Ishikawa (cell line): Measurements from ENCODE around the gene MLLT10.

Experiments used
- CEBPB ChIP-seq: IDR thresholded peaks from 2 replicates; pipeline ENCODE4 v1.6.1; 2012
- CREB1 ChIP-seq: IDR thresholded peaks from 2 replicates; pipeline ENCODE4 v1.6.1; 2012; ENCODE audit warnings: low read depth
- EGR1 ChIP-seq: IDR thresholded peaks from 2 replicates; pipeline ENCODE4 v1.6.1; 2012
- EP300 ChIP-seq: IDR thresholded peaks from 2 replicates; pipeline ENCODE4 v1.6.1; 2012; ENCODE audit warnings: borderline replicate concordance
- FOXM1 ChIP-seq: IDR thresholded peaks from 2 replicates; pipeline ENCODE4 v1.6.1; 2012; ENCODE audit warnings: low read depth, borderline replicate concordance
- MAX ChIP-seq: IDR thresholded peaks from 2 replicates; pipeline ENCODE4 v1.6.1; 2012
- NFIC ChIP-seq: IDR thresholded peaks from 2 replicates; pipeline ENCODE4 v1.6.1; 2012
- RAD21 ChIP-seq: IDR thresholded peaks from 2 replicates; pipeline ENCODE4 v1.6.1; 2012; ENCODE audit warnings: low read depth
- TAF1 ChIP-seq: IDR thresholded peaks from 2 replicates; pipeline ENCODE4 v1.6.1; 2012; ENCODE audit warnings: low read depth, mild to moderate bottlenecking
- TCF12 ChIP-seq: IDR thresholded peaks from 2 replicates; pipeline ENCODE4 v1.6.1; 2012; ENCODE audit warnings: low read depth
- TEAD4 ChIP-seq: IDR thresholded peaks from 2 replicates; pipeline ENCODE4 v1.6.1; 2012
- USF1 ChIP-seq: IDR thresholded peaks from 2 replicates; pipeline ENCODE4 v1.6.1; 2012
- YY1 ChIP-seq: IDR thresholded peaks from 2 replicates; pipeline ENCODE4 v1.6.1; 2012; ENCODE audit warnings: low read depth
- ZBTB7A ChIP-seq: IDR thresholded peaks from 2 replicates; pipeline ENCODE4 v1.6.1; 2012; ENCODE audit warnings: low read depth
- TF ChIP-seq, protein P1 (sequence below): IDR thresholded peaks from 2 replicates; pipeline ENCODE4 v1.6.1; 2012; ENCODE audit warnings: low read depth, mild to moderate bottlenecking

Gene MLLT10

DNA sequence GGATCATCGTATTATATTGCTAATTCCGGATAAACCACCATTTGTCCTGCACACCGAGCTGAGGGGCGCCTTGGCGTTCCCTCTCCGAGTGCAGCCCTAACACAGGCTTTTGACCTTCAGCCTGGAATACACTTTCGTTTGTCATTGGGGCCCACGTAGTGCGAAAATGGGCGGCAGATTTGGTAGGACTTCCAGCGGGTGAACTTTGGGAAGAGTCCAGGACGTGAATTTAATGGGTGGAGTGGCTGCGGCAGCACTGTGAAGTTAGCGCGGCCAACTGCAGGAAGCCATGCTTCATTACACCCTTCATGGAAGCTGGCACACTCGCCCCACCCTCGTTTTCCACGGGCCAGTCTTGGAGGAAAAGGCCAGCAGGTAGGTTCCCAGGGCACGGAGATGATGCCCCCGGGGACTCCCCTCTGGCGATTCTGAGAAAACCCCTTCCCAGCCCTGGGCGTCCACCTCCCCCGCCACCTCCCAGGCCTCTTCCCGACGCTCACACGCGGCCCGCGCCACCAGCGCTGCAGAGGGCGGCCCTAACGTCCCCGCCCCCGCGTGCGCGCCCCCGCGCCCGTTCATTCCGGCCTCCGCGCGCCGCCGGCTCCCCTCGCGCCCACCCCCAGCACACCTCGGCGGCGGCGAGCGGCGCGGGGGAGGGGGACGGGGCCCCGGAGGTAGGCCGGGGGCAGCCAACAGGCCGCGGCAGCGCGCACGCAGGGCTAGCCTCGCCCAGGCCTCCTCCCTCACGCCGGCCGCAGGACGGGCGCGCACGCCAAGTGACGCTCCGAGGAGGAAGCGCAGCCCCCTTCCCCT is at the start of gene MLLT10:
TSS of gene MLLT10 (plus strand) at position 766 of the 813 bp plus-strand sequence. CDS start 413 bp downstream, outside the sequence.
- no peak for TF ChIP-seq TCF12
- TF ChIP-seq MAX: peak; percentile 92
- TF ChIP-seq RAD21: no peak
- TF ChIP-seq ZBTB7A: no peak
- no peak for TF ChIP-seq FOXM1
- no peak for TF ChIP-seq USF1
- TF ChIP-seq NFIC: 0 out of 2 replicates have a peak, but pooled peaks have one; percentile 6
- TF ChIP-seq EGR1: peak; percentile 82
- no peak for TF ChIP-seq EP300
- TF ChIP-seq, protein P1, sequence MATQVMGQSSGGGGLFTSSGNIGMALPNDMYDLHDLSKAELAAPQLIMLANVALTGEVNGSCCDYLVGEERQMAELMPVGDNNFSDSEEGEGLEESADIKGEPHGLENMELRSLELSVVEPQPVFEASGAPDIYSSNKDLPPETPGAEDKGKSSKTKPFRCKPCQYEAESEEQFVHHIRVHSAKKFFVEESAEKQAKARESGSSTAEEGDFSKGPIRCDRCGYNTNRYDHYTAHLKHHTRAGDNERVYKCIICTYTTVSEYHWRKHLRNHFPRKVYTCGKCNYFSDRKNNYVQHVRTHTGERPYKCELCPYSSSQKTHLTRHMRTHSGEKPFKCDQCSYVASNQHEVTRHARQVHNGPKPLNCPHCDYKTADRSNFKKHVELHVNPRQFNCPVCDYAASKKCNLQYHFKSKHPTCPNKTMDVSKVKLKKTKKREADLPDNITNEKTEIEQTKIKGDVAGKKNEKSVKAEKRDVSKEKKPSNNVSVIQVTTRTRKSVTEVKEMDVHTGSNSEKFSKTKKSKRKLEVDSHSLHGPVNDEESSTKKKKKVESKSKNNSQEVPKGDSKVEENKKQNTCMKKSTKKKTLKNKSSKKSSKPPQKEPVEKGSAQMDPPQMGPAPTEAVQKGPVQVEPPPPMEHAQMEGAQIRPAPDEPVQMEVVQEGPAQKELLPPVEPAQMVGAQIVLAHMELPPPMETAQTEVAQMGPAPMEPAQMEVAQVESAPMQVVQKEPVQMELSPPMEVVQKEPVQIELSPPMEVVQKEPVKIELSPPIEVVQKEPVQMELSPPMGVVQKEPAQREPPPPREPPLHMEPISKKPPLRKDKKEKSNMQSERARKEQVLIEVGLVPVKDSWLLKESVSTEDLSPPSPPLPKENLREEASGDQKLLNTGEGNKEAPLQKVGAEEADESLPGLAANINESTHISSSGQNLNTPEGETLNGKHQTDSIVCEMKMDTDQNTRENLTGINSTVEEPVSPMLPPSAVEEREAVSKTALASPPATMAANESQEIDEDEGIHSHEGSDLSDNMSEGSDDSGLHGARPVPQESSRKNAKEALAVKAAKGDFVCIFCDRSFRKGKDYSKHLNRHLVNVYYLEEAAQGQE: no peak
- TF ChIP-seq TEAD4: no peak
- no peak for TF ChIP-seq CREB1
- no peak; the same call in none of the 2 replicates for TF ChIP-seq TAF1
- TF ChIP-seq YY1: peak; percentile 77
- no peak for TF ChIP-seq CEBPB

DNA sequence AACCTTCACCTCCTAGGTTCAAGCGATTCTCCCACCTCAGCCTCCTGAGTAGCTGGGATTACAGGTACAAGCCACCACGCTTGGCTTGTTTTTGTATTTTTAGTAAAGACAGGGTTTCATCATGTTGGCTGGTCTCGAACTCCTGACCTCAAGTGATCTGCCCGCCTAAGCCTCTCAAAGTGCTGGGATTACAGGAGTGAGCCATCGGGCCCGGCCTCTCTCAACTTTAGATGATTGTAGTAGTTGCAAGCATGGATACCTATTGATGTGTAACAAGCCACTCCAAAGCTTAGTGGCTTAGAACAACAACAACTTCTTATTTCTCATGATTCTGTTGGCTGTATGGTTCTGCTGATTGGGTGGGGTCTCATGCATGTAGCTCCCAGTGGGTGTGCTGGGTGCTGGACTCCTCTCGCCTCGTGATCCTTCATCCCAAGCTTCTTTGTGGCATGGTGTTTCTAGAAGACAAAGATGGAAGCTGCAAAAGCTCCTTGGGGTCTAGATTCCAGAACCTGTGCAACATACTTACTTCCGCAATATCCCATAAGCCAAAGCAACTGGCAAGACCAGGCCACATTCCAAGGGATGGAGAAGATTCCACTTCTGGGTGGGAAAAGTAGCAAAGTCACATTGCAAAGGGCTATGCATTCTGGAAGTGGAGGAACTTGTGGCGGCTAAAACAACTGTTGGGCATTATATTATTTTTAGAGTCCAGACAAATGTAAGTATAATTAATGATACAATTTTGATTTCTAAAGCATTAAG is 46.4 kb upstream of the MLLT10 start:
- TF ChIP-seq EP300 (no peak), TAF1 (no peak), CREB1 (no peak)

- TF ChIP-seq, protein P1: no peak
- TF ChIP-seq TCF12: no peak
- TF ChIP-seq TAF1: no peak
- TF ChIP-seq RAD21: no peak
- TF ChIP-seq TEAD4: no peak
Measured at GRCh38 chr10:21488246-21488956, 45.6 kb upstream of the MLLT10 start.

GRCh38 chr10:21488957-21489446 is 45.0 kb upstream of the MLLT10 start:
- TF ChIP-seq EP300 (no peak), CEBPB (no peak), CREB1 (no peak), RAD21 (no peak), TEAD4 (no peak)

GRCh38 chr10:21490028-21490710 is 43.9 kb upstream of the MLLT10 start:
- TF ChIP-seq EGR1 (no peak), CEBPB (no peak), TEAD4 (no peak), MAX (no peak)

DNA sequence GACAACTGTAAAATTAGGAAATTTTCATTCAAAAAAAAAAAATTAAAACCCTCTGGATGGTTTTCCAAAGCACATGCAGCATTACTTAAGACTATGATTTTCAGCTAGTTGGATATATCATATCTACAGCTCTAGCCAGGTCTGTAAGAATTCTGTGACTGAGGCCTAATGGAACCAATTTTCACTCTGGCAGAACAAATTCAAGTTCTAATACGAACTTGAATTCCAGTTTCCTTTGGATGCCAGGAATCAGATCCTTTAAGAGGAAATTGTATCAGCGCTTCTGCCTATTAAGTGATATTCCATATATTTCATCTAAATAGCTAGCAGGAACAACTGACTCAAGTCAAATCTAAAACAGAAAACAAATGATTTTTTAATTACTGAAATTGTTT is 43.3 kb upstream of the MLLT10 start:
- TF ChIP-seq TCF12 (no peak), TAF1 (no peak), CREB1 (no peak), MAX (no peak), EP300 (no peak), EGR1 (no peak), NFIC (no peak), CEBPB (no peak), RAD21 (no peak), USF1 (no peak), ZBTB7A (no peak), TEAD4 (no peak), FOXM1 (no peak), YY1 (no peak)
- TF ChIP-seq, protein P1: no peak
